Neuronal stem cell (in vitro differentiated cells): ENCODE results near the gene NUDT14.

ENCODE experiments used
- DNase-seq: peaks from one replicate; pipeline ENCODE4 v3.0.0-alpha.2; 2013; ENCODE audit warnings: low spot score
- H2AFZ ChIP-seq: one replicate; pipeline ENCODE4 v1.6.1; 2013; ENCODE audit warnings: mild to moderate bottlenecking, low read length, inconsistent platforms
- H2AK5ac ChIP-seq: 2 replicates; pipeline ENCODE4 v1.6.1; 2013; ENCODE audit warnings: low read depth, mild to moderate bottlenecking, inconsistent platforms, low read length, moderate library complexity, mixed read lengths
- H2BK120ac ChIP-seq: 2 replicates; pipeline ENCODE4 v1.6.1; 2013; ENCODE audit warnings: low read depth, mild to moderate bottlenecking, inconsistent platforms, low read length, moderate library complexity, mixed read lengths
- H2BK12ac ChIP-seq: one replicate; pipeline ENCODE4 v1.6.1; 2013; ENCODE audit warnings: low read length, inconsistent platforms
- H2BK15ac ChIP-seq: 2 replicates; pipeline ENCODE4 v1.6.1; 2013; ENCODE audit warnings: mild to moderate bottlenecking, low read length, inconsistent platforms, mixed read lengths
- H2BK5ac ChIP-seq: one replicate; pipeline ENCODE4 v1.6.1; 2013; ENCODE audit warnings: inconsistent platforms, mild to moderate bottlenecking, low read length, moderate library complexity
- H3K14ac ChIP-seq: one replicate; pipeline ENCODE4 v1.6.1; 2013; ENCODE audit warnings: low read length, inconsistent platforms
- H3K18ac ChIP-seq: 2 replicates; pipeline ENCODE4 v1.6.1; 2013; ENCODE audit warnings: low read length, inconsistent platforms
- H3K23ac ChIP-seq: 2 replicates; pipeline ENCODE4 v1.6.1; 2013; ENCODE audit warnings: low read depth, mild to moderate bottlenecking, mixed read lengths, low read length, inconsistent platforms; ENCODE audit not compliant: poor library complexity
- H3K27ac ChIP-seq: replicated peaks from 3 replicates; pipeline ENCODE4 v1.5.1; 2013; ENCODE audit warnings: low read length, inconsistent platforms
- H3K27me3 ChIP-seq, 3 experiments: 2 replicates each; pipeline ENCODE4 v1.6.1; 2013; ENCODE audit warnings: low read length in 3 of 3, mild to moderate bottlenecking in 2 of 3, inconsistent platforms in 1 of 3, low read depth in 1 of 3, mixed read lengths in 1 of 3, moderate library complexity in 1 of 3; ENCODE audit not compliant: control insufficient read depth in 3 of 3, insufficient read depth in 3 of 3
- H3K36me3 ChIP-seq, 2 donors: replicated peaks in 1 of 2; 2 replicates each; pipeline ENCODE4 v1.6.1; 2013; ENCODE audit warnings: low read length in 2 of 2; ENCODE audit not compliant: control insufficient read depth in 2 of 2, insufficient read depth in 2 of 2
- H3K4ac ChIP-seq: 2 replicates; pipeline ENCODE4 v1.6.1; 2013; ENCODE audit warnings: inconsistent platforms, mild to moderate bottlenecking, low read length, moderate library complexity
- H3K4me1 ChIP-seq, 2 donors: 1 replicate in 1 of 2; 2 replicates in 1 of 2; pipeline ENCODE4 v1.6.1; 2013; ENCODE audit warnings: low read length in 2 of 2, low read depth in 1 of 2; ENCODE audit not compliant: control insufficient read depth in 2 of 2, insufficient read depth in 1 of 2
- H3K4me2 ChIP-seq: one replicate; pipeline ENCODE4 v1.6.1; 2013; ENCODE audit warnings: mild to moderate bottlenecking, low read length, inconsistent platforms; ENCODE audit not compliant: insufficient read depth, poor library complexity, severe bottlenecking
- H3K4me3 ChIP-seq, 2 donors: 2 replicates each; pipeline ENCODE4 v1.5.1; 2013; ENCODE audit warnings: low read length in 2 of 2, mild to moderate bottlenecking in 2 of 2, inconsistent platforms in 1 of 2, moderate library complexity in 1 of 2
- H3K79me1 ChIP-seq: one replicate; pipeline ENCODE4 v1.6.1; 2013; ENCODE audit warnings: low read depth, mild to moderate bottlenecking, inconsistent platforms, low read length, moderate library complexity
- H3K9ac ChIP-seq: one replicate; pipeline ENCODE4 v1.6.1; 2013; ENCODE audit warnings: mild to moderate bottlenecking, low read depth, low read length, inconsistent platforms; ENCODE audit not compliant: poor library complexity
- H3K9me3 ChIP-seq, 2 donors: replicated peaks in 1 of 2; 2 replicates each; pipeline versions ENCODE3 to v1.6.1; 2013; ENCODE audit warnings: low read length in 2 of 2, mild to moderate bottlenecking in 2 of 2, inconsistent platforms in 1 of 2, low read depth in 1 of 2, mixed read lengths in 1 of 2, moderate library complexity in 1 of 2; ENCODE audit not compliant: control insufficient read depth in 2 of 2, insufficient read depth in 1 of 2
- H4K8ac ChIP-seq: one replicate; pipeline ENCODE4 v1.6.1; 2013; ENCODE audit warnings: low read depth, mild to moderate bottlenecking, inconsistent platforms, low read length, moderate library complexity
- H4K91ac ChIP-seq: one replicate; pipeline ENCODE4 v1.6.1; 2013; ENCODE audit warnings: low read length, low read depth, mild to moderate bottlenecking, inconsistent platforms; ENCODE audit not compliant: poor library complexity
- WGBS, 2 donors: extraction: QIAGEN DNeasy Blood & Tissue Kit; methylation state at CpG; one replicate each; pipeline ENCODE4 v1.1.7; 2013; ENCODE audit warnings: missing lambda C conversion rate in 2 of 2, mixed read lengths in 1 of 2; ENCODE audit not compliant: insufficient read length in 2 of 2, insufficient replicate concordance in 1 of 2; ENCODE audit errors: extremely low coverage in 2 of 2; 5-methylcytosine and 5-hydroxymethylcytosine counted together

NUDT14 gene

DNA sequence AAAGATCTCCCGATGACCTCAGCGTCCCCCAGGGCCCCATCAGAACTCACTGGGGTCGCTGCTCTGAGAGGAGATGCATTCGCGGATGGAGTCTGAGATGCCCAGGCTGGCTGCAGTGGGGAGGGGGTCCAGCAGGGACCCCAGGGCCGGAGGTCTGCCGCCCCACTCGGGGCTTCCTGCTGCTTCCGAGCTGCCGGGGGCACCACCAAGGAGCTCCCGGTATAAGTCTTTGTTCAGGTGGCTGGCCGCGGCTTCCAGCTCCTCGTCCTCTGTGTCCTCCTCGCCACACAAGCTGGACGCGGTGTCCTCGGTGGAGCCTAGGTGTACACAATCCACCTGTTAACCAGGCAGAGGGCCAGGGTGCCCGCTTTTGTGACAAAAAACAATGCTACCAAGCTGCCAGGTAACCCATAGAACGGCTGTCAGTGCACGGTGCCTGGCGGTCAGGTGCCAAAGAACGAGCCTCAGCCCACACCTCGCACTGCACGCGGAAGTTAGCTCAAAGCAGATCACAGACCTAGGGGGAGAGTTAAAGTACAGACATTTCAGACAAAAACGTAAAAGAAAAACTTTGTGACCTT is 40.6 kb upstream of the NUDT14 start:
- H3K18ac ChIP-seq = no peak overlapping the region
- WGBS, 2 donors = no CpG with 5 or more reads among the region's 27 CpGs
- no peak overlapping the region for H2BK15ac ChIP-seq
- H2BK12ac ChIP-seq = no peak overlapping the region
- H2AK5ac ChIP-seq = no peak overlapping the region
- H2BK5ac ChIP-seq = no peak overlapping the region
- H2BK120ac ChIP-seq = no peak overlapping the region
- no peak overlapping the region for H3K4me2 ChIP-seq
- H3K9ac ChIP-seq = no peak overlapping the region
- H3K79me1 ChIP-seq = peaks cover 13% of the 10 kb centered on the region
- H3K27me3 ChIP-seq = no peaks in the 10 kb centered on the region
- H4K91ac ChIP-seq = no peak overlapping the region
- peak overlapping the region in 1 of 2 donors; percentile 35 for H3K4me3 ChIP-seq
- no peak overlapping the region for H3K4ac ChIP-seq
- peaks cover 32 to 64% of the 10 kb centered on the region in 2 donors for H3K36me3 ChIP-seq
- H3K27ac ChIP-seq = no peak overlapping the region
- H3K23ac ChIP-seq = no peak overlapping the region
- H3K9me3 ChIP-seq = no peaks in the 10 kb centered on the region
- DNase-seq = no peak
- no peak overlapping the region for H2AFZ ChIP-seq
- H3K4me1 ChIP-seq = no peaks in the 10 kb centered on the region
- peak overlapping the region; percentile 47 for H3K14ac ChIP-seq
- no peak overlapping the region for H4K8ac ChIP-seq

DNA sequence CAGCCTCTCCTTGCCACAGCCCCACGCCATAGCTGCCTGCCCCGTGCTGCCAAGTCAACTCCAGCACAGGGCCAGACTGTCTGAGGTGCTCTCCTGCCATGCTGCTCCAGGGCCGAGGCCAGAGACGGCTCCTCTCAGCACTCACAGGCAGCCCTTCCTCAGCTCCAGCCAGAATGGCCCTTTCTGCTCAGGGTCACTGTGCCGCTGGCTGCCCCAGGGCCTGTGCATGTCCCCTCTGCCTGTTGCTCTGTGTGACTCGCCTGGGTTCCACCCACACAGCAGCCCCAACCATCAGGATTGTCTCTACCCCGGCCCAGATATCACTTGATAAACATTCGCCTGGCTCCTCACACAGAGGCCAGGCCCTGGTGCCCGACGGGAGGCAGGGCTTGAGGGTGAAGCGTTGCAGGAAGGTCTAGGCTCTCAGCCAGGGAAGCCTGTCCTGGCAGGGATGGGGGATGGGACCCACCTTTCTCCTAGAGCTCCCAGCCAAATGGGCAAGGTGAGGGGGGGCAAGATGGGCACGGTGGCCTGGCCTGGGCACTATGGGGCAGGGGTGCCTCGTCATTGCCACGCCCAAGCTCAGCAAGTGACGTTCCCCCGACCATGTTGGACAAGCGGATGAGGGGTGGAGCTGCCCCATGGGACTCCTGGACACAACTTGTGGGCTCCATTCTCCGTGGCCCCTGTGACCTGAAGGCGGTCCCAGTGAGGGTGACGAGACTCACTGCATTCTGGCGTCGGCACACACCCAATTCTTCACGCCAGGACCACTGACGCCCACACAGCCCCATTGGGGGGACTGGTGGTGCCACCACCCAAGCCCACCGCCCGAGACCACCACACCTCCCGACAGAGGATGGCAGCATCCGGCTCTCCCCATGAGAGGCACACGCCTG is 39.8 kb upstream of the NUDT14 start:
- WGBS, 2 donors = no CpG with 5 or more reads among the region's 29 CpGs
- no peak overlapping the region for H3K4ac ChIP-seq

DNA sequence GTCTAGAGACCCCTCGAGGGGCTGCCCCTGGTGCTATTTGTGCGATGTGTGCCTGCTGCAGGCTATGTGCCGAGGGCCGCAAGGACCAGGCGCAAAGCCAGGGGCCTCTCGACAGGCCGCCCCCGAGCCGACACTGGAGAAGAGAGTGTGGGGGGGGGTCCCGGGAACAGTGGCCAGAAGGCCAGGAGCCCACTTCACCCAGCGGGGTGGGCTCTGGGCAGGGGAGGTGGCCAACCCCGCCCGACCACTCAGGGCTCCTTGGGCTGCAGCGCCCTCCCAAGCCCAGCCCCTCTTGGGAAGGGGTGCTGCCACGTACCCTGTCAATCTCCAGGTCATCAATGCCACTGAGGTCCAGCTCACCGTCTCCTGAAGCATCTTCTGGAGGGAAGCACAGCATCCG is 38.6 kb upstream of the NUDT14 start:
- Histone ChIP-seq H3K14ac (no peak overlapping the region), H3K23ac (no peak overlapping the region), H2BK5ac (no peak overlapping the region), H4K8ac (no peak overlapping the region), H3K4me2 (no peak overlapping the region), H3K36me3 (peaks cover 37 to 51% of the 10 kb centered on the region in 2 donors), H3K27ac (no peak overlapping the region), H3K79me1 (peaks cover 23% of the 10 kb centered on the region), H2BK120ac (no peak overlapping the region), H3K4ac (no peak overlapping the region), H4K91ac (no peak overlapping the region), H2AK5ac (no peak overlapping the region), H3K9me3 (peaks cover 0 to 8% of the 10 kb centered on the region in 2 donors), H3K18ac (no peak overlapping the region), H2AFZ (no peak overlapping the region), H2BK12ac (no peak overlapping the region), H2BK15ac (no peak overlapping the region), H3K9ac (peak overlapping the region; percentile 15), H3K4me1 (no peaks in the 10 kb centered on the region), H3K4me3 (no peak overlapping the region), H3K27me3 (no peaks in the 10 kb centered on the region)
- no CpG with 5 or more reads among the region's 17 CpGs for WGBS, 2 donors
- no peak for DNase-seq

More for the DNA sequence above, 39.8 kb upstream of the NUDT14 start:
- no peak overlapping the region for H2BK5ac ChIP-seq
- no peak overlapping the region for H2AFZ ChIP-seq
- no peak overlapping the region for H4K91ac ChIP-seq
- no peak overlapping the region for H3K4me2 ChIP-seq
- no peaks in the 10 kb centered on the region for H3K27me3 ChIP-seq
- no peak overlapping the region for H2BK15ac ChIP-seq
- H4K8ac ChIP-seq = peak overlapping the region; percentile 43
- peak overlapping the region; percentile 81 for H3K23ac ChIP-seq
- peak overlapping the region; percentile 58 for H3K14ac ChIP-seq
- H3K4me3 ChIP-seq = no peak overlapping the region
- H3K27ac ChIP-seq = no peak overlapping the region
- no peaks in the 10 kb centered on the region for H3K4me1 ChIP-seq
- no peak for DNase-seq
- H2AK5ac ChIP-seq = no peak overlapping the region
- H2BK12ac ChIP-seq = no peak overlapping the region
- peaks cover 0 to 1% of the 10 kb centered on the region in 2 donors for H3K9me3 ChIP-seq
- H3K18ac ChIP-seq = peak overlapping the region; percentile 36
- H3K36me3 ChIP-seq = peaks cover 28 to 63% of the 10 kb centered on the region in 2 donors
- peaks cover 17% of the 10 kb centered on the region for H3K79me1 ChIP-seq
- peak overlapping the region; percentile 51 for H3K9ac ChIP-seq
- H2BK120ac ChIP-seq = no peak overlapping the region

DNA sequence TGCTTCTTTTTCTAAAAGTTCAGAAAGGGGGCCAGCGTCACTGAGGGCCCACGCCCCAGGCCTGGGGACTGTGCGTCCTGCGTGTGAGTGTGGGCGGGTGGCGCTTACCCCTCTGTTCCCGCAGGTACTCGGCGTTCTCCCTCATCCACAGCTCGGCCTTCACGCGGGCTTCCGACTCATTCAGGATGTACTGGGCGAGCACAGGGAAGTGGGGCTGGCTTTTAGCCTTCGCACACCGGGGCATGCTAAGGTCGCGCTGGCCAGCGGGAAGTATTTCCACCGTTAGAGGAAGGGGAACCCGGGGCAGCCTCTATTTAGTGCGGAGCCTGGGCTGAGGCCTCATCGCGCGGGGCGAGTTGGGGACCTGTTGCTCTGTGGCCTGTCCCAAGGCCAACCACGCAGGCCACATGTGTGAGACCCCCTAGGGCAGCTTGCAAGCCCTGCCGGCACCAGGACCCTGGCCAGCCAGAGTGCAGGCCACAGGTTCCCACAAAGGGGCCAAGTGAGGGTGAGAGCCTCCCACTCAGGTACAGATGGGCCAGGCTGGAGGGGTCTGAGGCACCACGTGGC is 38.0 kb upstream of the NUDT14 start:
- Histone ChIP-seq H2AFZ (no peak overlapping the region), H2BK5ac (no peak overlapping the region), H3K4me1 (no peaks in the 10 kb centered on the region), H4K8ac (no peak overlapping the region), H3K36me3 (peaks cover 39 to 49% of the 10 kb centered on the region in 2 donors), H3K27me3 (no peaks in the 10 kb centered on the region), H2AK5ac (no peak overlapping the region), H2BK12ac (no peak overlapping the region), H3K9me3 (peaks cover 0 to 8% of the 10 kb centered on the region in 2 donors), H3K23ac (no peak overlapping the region), H4K91ac (no peak overlapping the region), H3K79me1 (peaks cover 23% of the 10 kb centered on the region), H3K4me3 (no peak overlapping the region), H3K18ac (no peak overlapping the region), H3K4me2 (no peak overlapping the region), H3K9ac (no peak overlapping the region), H3K4ac (no peak overlapping the region), H2BK120ac (no peak overlapping the region), H2BK15ac (no peak overlapping the region), H3K14ac (peak overlapping the region; percentile 21), H3K27ac (no peak overlapping the region)
- DNase-seq = no peak
- no CpG with 5 or more reads among the region's 29 CpGs for WGBS, 2 donors
